ENCODE data around the gene MAST1. TPM values are rescaled to one million over a fixed set of nuclear protein-coding genes. Genes with fewer than 3 reads are reported as not detected.

Gene MAST1
- total RNA-seq, 1 experiment from 2014 or later, result 11.2 TPM

GRCh38 chr19:12890787-12891552, 52.7 kb downstream of the MAST1 start, which contains the start of gene GCDH:
TSS of gene GCDH (plus strand) at chr19:12891160. CDS start at chr19:12891305, 145 bp downstream.
- Histone ChIP-seq H3K27ac (ENCODE audit: low read length) (no peak within 1 kb of the TSS), H3K4me3 (ENCODE audit: low read length) (peak within 1 kb of the TSS; percentile 80), H3F3A (ENCODE audit: low read length, unreplicated experiment) (no peaks in the 10 kb centered on the region), H3K27me3 (ENCODE audit: low read length) (no peaks in the 10 kb centered on the region), H4K20me1 (ENCODE audit: low read length) (no peaks in the 10 kb centered on the region), H3K4me2 (ENCODE audit: low read length) (peak within 1 kb of the TSS; percentile 99), H3K9ac (ENCODE audit: low read length) (peak within 1 kb of the TSS; percentile 48), H2AFZ (ENCODE audit: low read length) (peak within 1 kb of the TSS; percentile 71), H3K9me2 (replicated peaks; ENCODE audit: low read length) (no peaks in the 10 kb centered on the region), H3K9me3 (ENCODE audit: low read length) (no peaks in the 10 kb centered on the region), H3K36me3 (ENCODE audit: low read depth, low read length) (peaks cover 7% of the 10 kb centered on the region; the same call in 1 of the 2 replicates), H3K79me2 (ENCODE audit: low read length) (peaks cover 11% of the 10 kb centered on the region), H3K4me1 (ENCODE audit: insufficient read depth, low read length) (peaks cover 7% of the 10 kb centered on the region)
- POLR2A ChIA-PET (ENCODE audit: unreplicated experiment), result interaction anchor here (0.6 to 0.7 kb wide), 2 partner anchors 30 to 169 kb away, joined by 3 to 4 read pairs; no protein-coding TSS in a partner anchor
- ATAC-seq, result peak; percentile 98
- BruUV-seq (replicated peaks), result TSS peak; percentile 64
- TF ChIP-seq EZH2 (IDR thresholded peaks at IDR 0.05; ENCODE audit: low read length, unreplicated experiment) (no peak), CTCF (conservative IDR thresholded peaks at IDR 0.05; ENCODE audit: low read depth, low read length) (no peak), EZH2phosphoT487 (IDR thresholded peaks at IDR 0.05; ENCODE audit: borderline replicate concordance, low read length) (no peak)
- DNase-seq, result peak; percentile 100
- CTCF ChIA-PET, result interaction anchor here (0.5 to 0.6 kb wide), 3 partner anchors 19 to 55 kb away, joined by 5 to 7 read pairs (median 6); no protein-coding TSS in a partner anchor
- intact Hi-C loops (cut with micrococcal nuclease), result no loop called here

- no peaks in the 10 kb centered on the region for H4K20me1 ChIP-seq (ENCODE audit: low read length)
- BruUV-seq (replicated peaks), result no TSS peak
- peak overlapping the region; percentile 48 for H3K9ac ChIP-seq (ENCODE audit: low read length)
- H3K79me2 ChIP-seq (ENCODE audit: low read length), result peaks cover 11% of the 10 kb centered on the region
- H3K27me3 ChIP-seq (ENCODE audit: low read length), result no peaks in the 10 kb centered on the region
- peak overlapping the region; percentile 99 for H3K4me2 ChIP-seq (ENCODE audit: low read length)
- peak overlapping the region; percentile 80 for H3K4me3 ChIP-seq (ENCODE audit: low read length)
- POLR2A ChIA-PET (ENCODE audit: unreplicated experiment), result interaction anchor here (0.6 kb wide), 1 partner anchor 168 kb away, joined by 3 read pairs; no protein-coding TSS in a partner anchor
- ATAC-seq, result peak; percentile 1; the same call in 1 of the 2 replicates
- peaks cover 7% of the 10 kb centered on the region; the same call in 1 of the 2 replicates for H3K36me3 ChIP-seq (ENCODE audit: low read depth, low read length)
- CTCF ChIA-PET, result no interaction called here
- peak overlapping the region; percentile 71 for H2AFZ ChIP-seq (ENCODE audit: low read length)
- peak; percentile 23 for DNase-seq
- no peaks in the 10 kb centered on the region for H3K9me2 ChIP-seq (replicated peaks; ENCODE audit: low read length)
- H3F3A ChIP-seq (ENCODE audit: low read length, unreplicated experiment), result no peaks in the 10 kb centered on the region
- H3K4me1 ChIP-seq (ENCODE audit: insufficient read depth, low read length), result peaks cover 7% of the 10 kb centered on the region
- no peaks in the 10 kb centered on the region for H3K9me3 ChIP-seq (ENCODE audit: low read length)
- intact Hi-C loops (cut with micrococcal nuclease), result no loop called here
- TF ChIP-seq EZH2 (IDR thresholded peaks at IDR 0.05; ENCODE audit: low read length, unreplicated experiment) (no peak), EZH2phosphoT487 (IDR thresholded peaks at IDR 0.05; ENCODE audit: borderline replicate concordance, low read length) (no peak), CTCF (conservative IDR thresholded peaks at IDR 0.05; ENCODE audit: low read depth, low read length) (no peak)
- no peak overlapping the region for H3K27ac ChIP-seq (ENCODE audit: low read length)
Measured at GRCh38 chr19:12891553-12892021, 53.3 kb downstream of the MAST1 start.

Data from PC-3 (cell line).